ENCODE results near the gene PCSK6.

DNA sequence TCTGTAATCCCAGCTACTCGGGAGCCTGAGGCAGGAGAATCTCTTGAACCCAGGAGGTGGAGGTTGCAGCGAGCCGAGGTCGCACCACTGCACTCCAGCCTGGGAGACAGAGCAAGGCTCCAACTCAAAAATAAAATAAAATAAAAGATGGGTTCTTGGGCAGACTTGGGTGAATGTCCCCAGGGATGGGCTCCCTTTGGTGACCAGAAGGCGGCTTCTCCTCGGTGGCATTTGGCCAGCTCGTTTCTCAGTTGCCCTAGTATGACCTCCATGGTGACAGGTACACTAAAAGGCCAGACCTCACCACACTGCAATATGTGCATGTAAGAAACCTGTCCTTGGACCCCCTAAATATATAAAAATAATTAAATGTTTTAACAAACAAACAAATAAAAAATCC, 118.4 kb downstream of the PCSK6 start:
- TF ChIP-seq POLR2AphosphoS5 (IDR thresholded peaks at IDR 0.05) = no peak
- TF ChIP-seq, protein P1, sequence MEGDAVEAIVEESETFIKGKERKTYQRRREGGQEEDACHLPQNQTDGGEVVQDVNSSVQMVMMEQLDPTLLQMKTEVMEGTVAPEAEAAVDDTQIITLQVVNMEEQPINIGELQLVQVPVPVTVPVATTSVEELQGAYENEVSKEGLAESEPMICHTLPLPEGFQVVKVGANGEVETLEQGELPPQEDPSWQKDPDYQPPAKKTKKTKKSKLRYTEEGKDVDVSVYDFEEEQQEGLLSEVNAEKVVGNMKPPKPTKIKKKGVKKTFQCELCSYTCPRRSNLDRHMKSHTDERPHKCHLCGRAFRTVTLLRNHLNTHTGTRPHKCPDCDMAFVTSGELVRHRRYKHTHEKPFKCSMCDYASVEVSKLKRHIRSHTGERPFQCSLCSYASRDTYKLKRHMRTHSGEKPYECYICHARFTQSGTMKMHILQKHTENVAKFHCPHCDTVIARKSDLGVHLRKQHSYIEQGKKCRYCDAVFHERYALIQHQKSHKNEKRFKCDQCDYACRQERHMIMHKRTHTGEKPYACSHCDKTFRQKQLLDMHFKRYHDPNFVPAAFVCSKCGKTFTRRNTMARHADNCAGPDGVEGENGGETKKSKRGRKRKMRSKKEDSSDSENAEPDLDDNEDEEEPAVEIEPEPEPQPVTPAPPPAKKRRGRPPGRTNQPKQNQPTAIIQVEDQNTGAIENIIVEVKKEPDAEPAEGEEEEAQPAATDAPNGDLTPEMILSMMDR (IDR thresholded peaks at IDR 0.05) = no peak

All from stomach (tissue), 4 donors.